C4-2B (cell line): ENCODE results near the gene UNK.

ENCODE experiments used
- CTCF ChIP-seq: fragments of 450-650 bp; conservative IDR thresholded peaks from 2 replicates; pipeline ENCODE4 v1.5.1; 2017; ENCODE audit warnings: mild to moderate bottlenecking
- ZFX ChIP-seq: fragments of 450-650 bp; IDR thresholded peaks from 2 replicates; pipeline ENCODE4 v1.6.1; 2017

DNA sequence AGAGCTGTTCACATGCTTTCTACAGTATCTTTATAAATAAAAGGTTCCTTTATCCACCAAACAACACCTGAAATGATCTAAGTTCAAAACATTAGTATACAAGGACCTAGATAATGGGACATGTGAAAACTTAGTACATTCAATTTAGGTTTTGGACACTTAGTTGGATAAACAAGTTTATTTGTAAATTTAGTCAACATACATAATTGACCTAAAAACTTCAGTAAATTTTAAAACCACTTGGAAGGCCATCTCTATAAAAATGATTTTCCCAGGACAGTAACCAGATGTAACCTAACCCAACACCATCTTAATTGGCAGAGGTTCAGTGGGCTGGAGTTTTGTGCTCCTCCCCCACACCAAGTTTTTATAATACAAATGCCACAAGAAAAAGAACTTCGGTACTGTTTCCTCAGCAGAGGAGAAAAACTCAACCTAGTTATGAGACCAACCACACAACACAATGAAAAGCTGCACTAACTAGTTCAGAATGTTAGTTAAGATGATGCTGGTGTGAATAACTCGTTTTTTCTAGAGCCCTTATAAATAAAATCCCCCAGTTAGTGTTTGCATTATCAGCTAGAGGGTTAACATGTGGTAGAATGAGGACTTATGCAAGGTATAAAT lies 7.2 kb upstream of the UNK start:
- TF ChIP-seq ZFX (no peak), CTCF (no peak)
